Colonic mucosa (tissue), 4 donors: ENCODE results near the gene HEBP2. TPM values are rescaled to one million over a fixed set of nuclear protein-coding genes. Genes with fewer than 3 reads are reported as not detected.
"Not testable (repeated sequence)": the region's sequence is repeated elsewhere in the genome, so short reads cannot be mapped to it uniquely, and the experiment has no call there.

Experiments used
- DNase-seq: peaks from one replicate; pipeline ENCODE4 v3.0.0-alpha.2; 2020
- H3K27ac ChIP-seq: fragments of 200-600 bp; one replicate; pipeline ENCODE4 v1.8.0; 2021
- H3K27me3 ChIP-seq: fragments of 200-600 bp; one replicate; pipeline ENCODE4 v1.8.0; 2021
- H3K36me3 ChIP-seq: fragments of 200-600 bp; one replicate; pipeline ENCODE4 v1.8.0; 2021
- H3K4me1 ChIP-seq: fragments of 200-600 bp; one replicate; pipeline ENCODE4 v1.8.0; 2021; ENCODE audit warnings: mild to moderate bottlenecking
- H3K4me3 ChIP-seq: fragments of 200-600 bp; one replicate; pipeline ENCODE4 v1.8.0; 2021
- H3K9ac ChIP-seq, 2 donors: one replicate each; pipeline ENCODE4 v1.7.0; 2013; ENCODE audit warnings: control low read depth in 2 of 2, low read depth in 2 of 2, low read length in 2 of 2
- H3K9me3 ChIP-seq: fragments of 200-600 bp; one replicate; pipeline ENCODE4 v1.8.0; 2021
- CTCF ChIP-seq: fragments of 200-600 bp; IDR thresholded peaks from one replicate; pipeline ENCODE4 v1.8.0; 2022; ENCODE audit warnings: antibody characterized with exemption, mild to moderate bottlenecking
- intact Hi-C: fragments of 100-400 bp; cut with DNase I; formaldehyde crosslinking; loops from one replicate; pipeline ENCODE4 v1.14.1; 2022
- total RNA-seq, 2 donors: library from RNA; stranded (reverse); fragmentation: NEBNext Ultra II Directional in 1 of 2; extraction: Animal tissue kit (Norgen Biotek cat#: 25700) in 1 of 2; gene quantifications; one replicate each; pipeline ENCODE4 v1.2.1, GENCODE V29; 2021
- donor health status: healthy.
- donor health status: DM: no; HTN: no; CAD: no.
- donor health status: DM: no; HTN: no; CAD: no.

Gene HEBP2, protein sequence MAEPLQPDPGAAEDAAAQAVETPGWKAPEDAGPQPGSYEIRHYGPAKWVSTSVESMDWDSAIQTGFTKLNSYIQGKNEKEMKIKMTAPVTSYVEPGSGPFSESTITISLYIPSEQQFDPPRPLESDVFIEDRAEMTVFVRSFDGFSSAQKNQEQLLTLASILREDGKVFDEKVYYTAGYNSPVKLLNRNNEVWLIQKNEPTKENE
- 10 to 100 TPM; 82.3 to 93.6 TPM for total RNA-seq

DNA sequence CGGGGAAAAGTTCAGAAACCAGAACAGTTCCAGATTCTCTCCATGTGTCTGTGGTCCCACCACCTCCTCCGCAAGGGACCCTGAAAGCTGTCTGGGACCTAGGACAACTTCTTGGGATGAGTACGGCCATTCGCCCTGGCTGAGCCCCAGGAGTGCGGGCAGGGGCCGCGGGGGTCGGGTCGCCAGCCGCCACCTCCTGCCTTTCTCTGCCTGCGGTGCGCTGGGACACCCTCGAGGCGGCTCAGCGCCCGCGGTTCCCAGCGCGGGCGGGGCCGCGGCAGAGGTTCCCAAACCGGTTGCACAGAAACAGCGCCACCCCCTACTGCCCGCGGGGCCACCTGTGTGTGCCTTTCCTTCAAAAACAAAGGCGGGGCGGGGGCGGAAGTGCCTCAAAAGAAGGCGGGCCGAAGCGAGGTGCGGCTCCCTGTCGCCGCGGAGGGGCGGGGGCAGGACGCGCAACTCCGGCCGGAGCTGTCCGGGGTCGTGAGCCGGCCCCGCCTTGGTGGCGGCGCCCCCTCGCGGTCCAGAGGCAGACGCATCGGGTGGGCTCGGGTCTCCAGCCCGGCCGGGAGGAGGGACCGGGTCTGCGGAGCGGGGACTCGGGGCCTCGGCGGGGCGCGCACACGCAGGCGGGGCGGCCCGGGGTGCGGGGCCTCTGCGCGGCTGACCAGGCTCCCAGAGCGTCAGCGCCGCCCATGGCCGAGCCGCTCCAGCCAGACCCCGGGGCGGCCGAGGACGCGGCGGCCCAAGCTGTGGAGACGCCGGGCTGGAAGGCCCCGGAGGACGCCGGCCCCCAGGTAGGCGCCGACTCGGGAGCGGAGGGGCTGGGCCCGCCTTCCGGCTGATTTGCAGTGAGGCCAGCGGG lies at the start of gene HEBP2:
TSS of gene HEBP2 (plus strand) at position 423 of the 865 bp plus-strand sequence. CDS start at position 696, 273 bp downstream.
- peak; percentile 99 for DNase-seq
- peak; percentile 36 for TF ChIP-seq CTCF
- Histone ChIP-seq H3K9me3 (no peaks in the 10 kb centered on the region), H3K9ac (peak within 1 kb of the TSS; percentile 96 to 99), H3K4me1 (peaks cover 4% of the 10 kb centered on the region), H3K27me3 (no peaks in the 10 kb centered on the region), H3K36me3 (no peaks in the 10 kb centered on the region), H3K27ac (peak within 1 kb of the TSS; percentile 86), H3K4me3 (peak within 1 kb of the TSS; percentile 70)
- intact Hi-C loops: no loop called here

- H3K4me1 ChIP-seq: no peaks in the 10 kb centered on the region
- no peak for TF ChIP-seq CTCF
- H3K9me3 ChIP-seq: no peaks in the 10 kb centered on the region
- intact Hi-C loops: no loop called here
- H3K4me3 ChIP-seq: no peak overlapping the region
- no peaks in the 10 kb centered on the region for H3K36me3 ChIP-seq
- H3K9ac ChIP-seq: no peak overlapping the region
- no peak overlapping the region for H3K27ac ChIP-seq
- DNase-seq: no peak
- H3K27me3 ChIP-seq: no peaks in the 10 kb centered on the region
These were observed 46.1 kb upstream of the HEBP2 start for GRCh38 chr6:138357928-138358327.

DNA sequence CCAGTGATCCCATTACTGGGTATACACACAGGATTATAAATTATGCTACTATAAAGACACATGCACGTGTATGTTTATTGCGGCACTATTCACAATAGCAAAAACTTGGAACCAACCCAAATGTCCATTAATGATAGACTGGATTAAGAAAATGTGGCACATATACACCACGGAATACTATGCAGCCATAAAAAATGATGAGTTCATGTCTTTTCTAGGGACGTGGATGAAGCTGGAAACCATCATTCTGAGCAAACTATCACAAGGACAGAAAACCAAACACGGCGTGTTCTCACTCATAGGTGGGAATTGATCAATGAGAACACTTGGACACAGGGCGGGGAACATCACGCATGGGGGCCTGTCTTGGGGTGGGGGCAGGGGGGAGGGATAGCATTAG lies 35.3 kb upstream of the HEBP2 start:
- H3K27me3 ChIP-seq, H3K9ac ChIP-seq, H3K4me3 ChIP-seq, DNase-seq, H3K4me1 ChIP-seq, intact Hi-C loops, H3K36me3 ChIP-seq, H3K9me3 ChIP-seq, H3K27ac ChIP-seq: not testable (repeated sequence)

DNA sequence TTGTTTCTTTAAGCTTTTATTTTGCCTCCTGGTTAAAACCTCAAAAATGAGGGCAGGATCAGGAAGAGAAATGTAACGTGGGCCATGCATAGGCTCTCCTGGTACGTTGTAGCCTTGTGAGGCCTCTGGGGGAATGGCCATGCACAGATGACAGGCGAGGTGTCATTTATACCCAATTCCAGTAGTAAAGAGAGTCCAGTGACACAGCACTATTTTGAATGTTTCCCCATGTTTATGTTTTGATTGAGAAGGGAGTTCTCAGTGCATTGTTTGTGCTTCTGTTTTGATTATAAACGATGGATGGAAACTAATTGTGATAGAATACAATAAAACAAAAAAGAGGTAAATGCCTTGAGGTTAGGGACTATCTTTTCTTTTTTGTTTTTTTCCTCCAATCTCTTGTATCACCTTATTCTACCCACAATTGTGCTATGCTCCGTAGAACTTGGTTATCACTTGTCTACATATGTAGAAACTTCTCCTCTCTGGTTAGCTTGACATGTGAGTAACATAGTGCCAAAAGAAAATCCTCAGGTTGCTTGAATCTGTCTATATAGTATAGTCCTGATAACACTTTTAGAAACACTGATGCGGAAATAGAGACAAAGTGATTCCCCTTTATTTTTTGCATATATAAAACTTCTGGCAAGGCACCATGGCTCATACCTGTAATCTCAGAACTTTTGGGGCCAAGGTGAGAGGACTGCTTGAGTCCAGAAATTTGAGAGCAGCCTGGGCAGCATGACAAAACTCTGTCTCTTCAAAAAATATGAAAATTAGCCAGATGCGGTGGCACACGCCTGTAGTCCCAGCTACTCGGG lies 33.2 kb upstream of the HEBP2 start:
- Histone ChIP-seq H3K9me3 (no peaks in the 10 kb centered on the region), H3K27ac (no peak overlapping the region), H3K9ac (no peak overlapping the region), H3K4me1 (no peaks in the 10 kb centered on the region), H3K4me3 (no peak overlapping the region), H3K36me3 (no peaks in the 10 kb centered on the region), H3K27me3 (no peaks in the 10 kb centered on the region)
- TF ChIP-seq CTCF: no peak
- intact Hi-C loops: no loop called here
- DNase-seq: no peak

GRCh38 chr6:138371452-138371711 lies 32.6 kb upstream of the HEBP2 start:
- Histone ChIP-seq H3K4me3 (no peak overlapping the region), H3K4me1 (no peaks in the 10 kb centered on the region), H3K36me3 (no peaks in the 10 kb centered on the region), H3K9ac (no peak overlapping the region), H3K27ac (no peak overlapping the region), H3K27me3 (no peaks in the 10 kb centered on the region), H3K9me3 (no peaks in the 10 kb centered on the region)
- DNase-seq: no peak
- intact Hi-C loops: no loop called here
- no peak for TF ChIP-seq CTCF
